HT1080 (cell line): ENCODE data around the gene COMP. TPM values are rescaled to one million over a fixed set of nuclear protein-coding genes. Genes with fewer than 3 reads are reported as not detected.
"Not testable (repeated sequence)": the region's sequence is repeated elsewhere in the genome, so short reads cannot be mapped to it uniquely, and the experiment has no call there.

Source experiments
- DNase-seq: peaks from one replicate; pipeline ENCODE4 v3.0.0-alpha.2; 2015; ENCODE audit warnings: low read depth
- total RNA-seq: library from RNA; depleted of rRNA; stranded (reverse); fragments of >200 nt; shearing (Covaris generic); gene quantifications from 2 replicates; pipeline ENCODE4 v1.2.3, GENCODE V29; 2014

Gene COMP
- total RNA-seq, 1 experiment from 2014 or later: not detected

DNA sequence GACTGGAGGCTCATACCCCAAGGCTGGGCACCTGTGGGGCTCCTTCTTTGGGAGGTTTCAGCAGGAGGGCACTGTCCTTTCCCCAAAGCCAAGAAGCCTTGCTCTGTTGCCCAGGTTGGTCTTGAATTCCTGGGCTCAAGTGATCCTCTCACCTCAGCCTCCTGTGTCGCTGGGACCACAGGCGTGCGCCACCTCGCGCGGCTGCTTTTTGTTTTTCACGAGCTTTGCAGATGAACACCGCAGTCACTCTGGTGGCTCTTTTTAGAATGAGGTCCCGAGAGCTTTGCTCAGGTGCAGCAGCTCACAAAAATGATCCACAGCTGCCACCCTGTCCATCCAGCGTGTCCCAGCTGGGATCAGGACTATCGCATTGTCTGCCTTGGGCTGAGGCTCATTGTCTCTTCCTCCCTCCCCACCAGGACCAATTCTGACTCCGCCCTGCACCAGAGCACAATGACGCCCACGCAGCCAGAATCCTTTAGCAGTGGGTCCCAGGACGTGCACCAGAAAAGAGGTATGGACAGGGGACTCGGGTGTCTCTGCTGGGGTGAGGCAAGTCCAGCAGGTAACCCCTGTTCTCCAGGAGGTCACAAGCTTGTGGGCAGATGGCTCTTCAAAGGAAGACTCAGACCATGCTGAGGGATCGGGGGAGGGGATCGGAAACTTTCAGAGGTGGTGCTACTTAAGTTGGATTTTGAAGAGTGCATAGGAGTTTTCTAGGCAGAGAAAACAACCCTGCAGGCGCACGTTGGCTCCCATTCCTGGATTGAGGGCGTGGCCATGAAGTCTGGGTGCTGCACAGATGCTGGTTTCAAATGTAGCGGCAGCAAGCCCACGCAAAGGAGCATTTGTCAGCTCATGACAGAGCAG is 41.5 kb downstream of the COMP start:
- DNase-seq: no peak

DNA sequence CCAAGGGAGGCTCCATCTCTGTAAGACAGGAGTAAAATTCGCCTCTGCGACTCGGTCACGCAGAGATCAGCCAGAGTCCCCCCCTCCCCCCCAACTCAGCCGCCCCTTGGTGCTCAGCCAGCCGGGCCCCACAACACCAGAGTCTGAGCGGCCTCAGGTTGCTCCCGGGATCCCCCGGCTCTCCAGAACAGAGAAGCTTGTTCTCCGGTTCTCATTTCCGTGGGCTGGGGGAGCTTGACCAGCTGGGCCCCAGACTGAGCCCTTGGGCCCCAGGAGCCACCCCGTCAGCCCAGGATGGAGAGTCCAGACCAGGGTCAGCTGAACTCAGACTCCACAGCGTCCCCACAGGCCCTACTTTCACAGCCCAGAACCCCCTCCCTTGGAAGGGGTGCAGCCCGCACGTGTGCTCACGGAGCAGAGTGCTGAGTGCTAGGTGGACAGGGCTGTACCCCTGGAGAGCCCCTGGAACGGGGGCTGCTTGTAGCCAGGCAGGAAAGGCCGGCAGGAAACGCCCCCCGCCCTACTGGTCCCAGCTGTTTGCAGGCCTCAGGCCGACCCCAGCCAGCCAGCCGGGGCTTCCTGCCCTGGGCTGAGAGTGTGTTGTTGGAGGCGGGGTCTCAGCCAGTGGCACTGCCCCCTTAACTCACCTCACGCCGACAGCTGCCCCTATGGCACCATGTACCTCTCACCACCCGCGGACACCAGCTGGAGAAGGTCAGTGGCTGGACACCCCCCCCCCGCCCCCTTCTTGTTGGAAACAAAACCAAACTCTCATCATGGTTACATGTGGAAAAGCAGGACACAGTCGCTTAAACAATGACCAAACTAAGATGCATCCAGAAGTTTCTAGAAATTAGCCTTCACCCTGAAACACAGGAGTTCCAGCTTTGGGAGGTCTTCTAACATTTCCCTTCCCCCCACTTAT is 44.4 kb downstream of the COMP start:
- DNase-seq: no peak

DNA sequence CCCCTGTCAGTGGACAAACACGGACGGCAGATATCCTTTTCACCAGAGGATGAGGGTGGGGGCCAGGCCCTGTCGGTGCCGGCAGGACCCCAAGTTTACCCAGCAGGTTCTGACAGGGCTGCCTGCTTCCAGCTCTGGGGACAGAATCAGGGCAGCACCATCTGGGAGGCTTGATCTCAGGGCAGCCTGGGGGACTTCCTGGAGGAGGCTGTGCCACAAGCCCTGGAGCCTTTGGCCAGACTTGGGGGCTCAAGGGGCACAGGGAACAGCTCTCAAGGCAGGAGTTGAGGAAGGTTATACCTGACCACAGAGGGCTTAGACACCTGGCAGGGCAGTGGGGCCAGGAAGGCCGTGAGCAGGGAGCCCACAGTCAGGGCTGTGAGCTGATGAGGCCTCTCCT is 45.2 kb downstream of the COMP start:
- DNase-seq: no peak

DNA sequence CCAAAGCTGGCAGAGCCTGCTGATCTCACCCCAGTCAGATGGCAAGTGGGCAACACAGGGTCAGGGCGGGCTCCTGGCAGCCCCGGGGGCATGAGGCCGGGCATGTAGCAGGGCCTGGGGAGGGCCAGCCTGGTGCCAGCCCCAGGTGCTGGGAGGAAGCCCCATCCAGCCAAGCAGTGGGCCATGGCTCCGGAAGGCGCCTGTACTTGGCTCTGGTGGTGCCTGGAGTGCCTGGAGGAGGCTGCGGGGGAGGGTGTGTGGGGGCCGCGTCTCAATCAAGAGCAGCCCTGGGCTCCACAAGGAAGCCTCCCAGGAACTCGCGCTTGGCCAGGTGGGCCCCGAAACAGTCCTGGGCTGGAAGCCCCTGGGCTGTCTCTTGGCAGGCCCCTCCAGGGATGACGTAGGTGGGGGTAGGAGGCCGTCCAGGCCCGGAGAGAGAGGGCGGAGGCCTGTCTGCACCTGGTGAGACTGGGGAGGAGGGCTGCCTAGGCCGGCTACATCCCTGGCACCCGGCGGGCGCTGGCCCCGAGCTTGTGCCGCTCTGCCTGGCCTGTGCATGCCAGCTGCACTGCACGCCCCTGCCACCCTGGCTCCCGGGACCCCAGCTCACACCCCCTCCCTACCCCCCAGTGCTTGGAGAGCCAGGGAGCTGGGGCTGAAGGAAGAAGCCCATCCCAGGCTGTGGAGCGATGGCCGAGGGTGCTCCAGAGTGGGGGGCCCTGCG is 45.9 kb downstream of the COMP start:
- no peak for DNase-seq

DNA sequence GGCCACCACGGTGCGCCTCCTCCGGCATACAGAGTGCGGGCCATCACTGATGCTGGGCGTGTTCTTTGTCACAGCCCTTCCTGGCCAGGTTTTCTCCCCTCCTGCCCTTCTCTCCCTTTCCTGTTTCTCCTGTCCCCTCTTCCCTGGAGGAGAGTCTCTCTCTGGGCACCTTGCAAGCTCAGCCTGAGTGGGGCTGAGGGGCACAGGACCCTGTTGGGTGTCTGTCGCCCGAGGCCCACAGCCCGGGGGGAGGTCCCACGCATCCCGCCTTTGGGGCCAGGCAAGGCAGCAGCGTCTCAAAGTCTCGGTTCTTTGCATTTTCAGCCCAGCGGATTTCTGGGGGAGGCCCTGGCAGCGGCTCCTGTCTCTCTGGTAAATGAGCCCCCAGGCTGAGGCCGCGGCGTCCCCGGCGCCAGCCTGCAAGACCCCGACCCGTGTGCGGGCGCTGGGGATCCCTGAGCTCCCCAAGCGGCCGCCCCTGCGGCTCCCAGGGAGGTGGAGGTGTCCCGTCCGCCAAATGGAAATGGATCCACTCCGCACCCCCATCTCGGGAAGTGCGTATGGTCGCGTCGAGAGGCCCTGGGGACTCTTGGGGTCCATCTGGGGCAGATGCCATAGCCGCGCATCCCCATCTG is 47.2 kb downstream of the COMP start:
- DNase-seq: no peak

DNA sequence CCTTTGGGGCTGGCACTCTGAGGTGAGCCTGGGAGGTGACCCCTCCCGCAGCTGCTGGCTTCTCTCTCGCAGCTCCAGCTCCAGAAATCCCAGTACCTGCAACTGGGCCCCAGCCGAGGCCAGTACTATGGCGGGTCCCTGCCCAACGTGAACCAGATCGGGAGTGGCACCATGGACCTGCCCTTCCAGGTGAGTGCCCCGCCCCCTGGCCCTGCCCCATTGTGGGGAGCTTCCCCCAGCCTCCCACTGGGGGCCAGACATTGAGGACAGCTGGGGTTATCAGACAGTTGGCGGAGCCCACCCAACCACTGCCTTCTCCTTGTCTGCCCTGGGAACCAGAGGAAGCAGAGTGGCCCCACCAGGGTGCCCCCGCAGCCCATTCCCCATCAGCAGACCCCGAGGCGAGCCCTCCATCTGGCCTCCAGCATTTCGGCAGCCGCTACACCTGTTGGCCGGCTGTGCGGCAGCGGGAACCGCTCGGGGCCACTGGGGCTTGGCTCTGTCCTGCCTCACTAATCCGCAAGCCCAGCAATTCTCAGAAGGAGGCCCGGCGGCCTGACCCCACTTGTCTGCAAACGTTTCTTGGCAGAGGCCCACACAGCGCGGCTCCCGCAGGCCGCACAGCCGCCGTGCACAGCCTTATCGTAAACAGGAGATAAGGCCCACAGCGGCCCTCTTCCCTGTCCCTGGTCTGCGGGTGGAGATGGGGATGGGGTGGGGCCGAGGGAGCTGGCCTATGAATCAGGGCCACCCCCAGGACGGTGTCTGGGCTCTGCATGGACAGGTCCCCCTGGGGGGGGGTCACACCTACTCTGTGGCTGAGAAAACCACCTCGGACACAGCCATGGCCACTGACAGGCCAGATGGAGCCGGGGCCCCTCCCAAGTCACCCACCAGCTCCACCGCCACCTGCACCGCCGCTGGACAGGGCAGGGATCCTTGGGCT is 48.0 kb downstream of the COMP start:
- DNase-seq: no peak

DNA sequence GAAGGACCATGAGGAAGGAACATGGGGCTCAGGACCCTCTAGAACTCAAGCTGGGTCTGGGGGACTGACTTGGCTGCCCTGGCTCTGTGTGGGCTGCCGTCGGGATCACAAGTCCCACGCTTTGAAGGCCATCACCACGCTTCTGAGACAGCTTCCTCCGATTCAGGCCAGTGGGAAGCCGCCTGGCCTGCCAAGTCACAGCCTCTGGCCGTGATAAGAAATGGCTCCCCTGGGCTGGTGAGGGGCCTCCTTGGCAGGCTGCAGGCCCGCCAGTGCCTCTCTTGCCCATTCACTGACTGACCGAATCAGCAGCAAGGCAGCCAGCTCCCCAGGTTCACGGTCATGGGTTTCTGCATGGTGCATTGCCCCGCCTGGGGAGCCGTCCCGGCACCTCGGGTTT is 48.8 kb downstream of the COMP start:
- DNase-seq: no peak

DNA sequence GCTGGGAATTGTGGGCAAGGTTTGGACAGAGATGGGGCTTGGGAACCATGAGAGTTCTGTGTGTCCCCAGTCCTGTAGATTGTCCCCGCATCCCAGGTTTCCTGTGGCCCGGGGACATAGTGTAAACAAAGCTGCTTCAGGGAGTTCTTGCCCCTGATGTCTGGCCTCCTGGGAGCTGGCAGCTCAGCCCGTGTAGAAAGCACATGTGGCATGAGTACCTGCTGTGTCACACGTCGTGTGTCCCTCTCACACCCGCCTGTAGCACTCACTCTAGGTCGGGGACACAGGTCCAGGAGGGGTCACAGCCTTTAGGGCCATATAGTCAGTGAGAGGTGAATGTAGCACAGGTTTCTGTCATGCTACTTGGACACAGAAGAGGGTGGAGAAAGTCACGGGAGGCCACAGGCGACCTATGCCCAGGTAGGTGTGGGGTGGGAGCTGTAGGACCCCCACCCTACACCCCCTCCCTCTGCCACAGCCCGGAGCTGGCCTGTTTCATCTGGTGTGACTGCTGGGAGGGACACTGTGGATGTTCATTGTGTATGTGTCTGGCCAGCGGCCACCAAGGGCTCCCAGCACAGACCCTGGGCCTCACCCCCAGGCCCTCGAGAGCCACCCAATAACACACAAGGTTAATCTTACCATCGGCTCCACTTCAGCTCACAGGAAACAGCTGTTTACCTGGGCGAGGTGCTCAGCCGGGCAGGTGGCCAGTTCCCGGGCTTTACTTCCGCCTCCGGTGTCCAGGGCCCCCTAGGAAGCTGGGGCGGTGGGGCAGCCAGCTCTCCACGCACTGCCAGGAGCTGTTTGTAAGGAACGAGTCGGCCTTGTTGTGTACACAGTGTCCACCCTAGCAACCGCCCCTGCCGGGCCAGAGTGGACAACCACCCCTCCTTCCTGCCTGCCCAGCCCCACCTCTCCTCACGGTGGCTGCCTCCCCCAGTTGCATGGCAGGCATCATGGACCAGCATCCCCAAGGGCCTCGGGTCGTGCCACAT is 49.7 kb downstream of the COMP start:
- DNase-seq: no peak

DNA sequence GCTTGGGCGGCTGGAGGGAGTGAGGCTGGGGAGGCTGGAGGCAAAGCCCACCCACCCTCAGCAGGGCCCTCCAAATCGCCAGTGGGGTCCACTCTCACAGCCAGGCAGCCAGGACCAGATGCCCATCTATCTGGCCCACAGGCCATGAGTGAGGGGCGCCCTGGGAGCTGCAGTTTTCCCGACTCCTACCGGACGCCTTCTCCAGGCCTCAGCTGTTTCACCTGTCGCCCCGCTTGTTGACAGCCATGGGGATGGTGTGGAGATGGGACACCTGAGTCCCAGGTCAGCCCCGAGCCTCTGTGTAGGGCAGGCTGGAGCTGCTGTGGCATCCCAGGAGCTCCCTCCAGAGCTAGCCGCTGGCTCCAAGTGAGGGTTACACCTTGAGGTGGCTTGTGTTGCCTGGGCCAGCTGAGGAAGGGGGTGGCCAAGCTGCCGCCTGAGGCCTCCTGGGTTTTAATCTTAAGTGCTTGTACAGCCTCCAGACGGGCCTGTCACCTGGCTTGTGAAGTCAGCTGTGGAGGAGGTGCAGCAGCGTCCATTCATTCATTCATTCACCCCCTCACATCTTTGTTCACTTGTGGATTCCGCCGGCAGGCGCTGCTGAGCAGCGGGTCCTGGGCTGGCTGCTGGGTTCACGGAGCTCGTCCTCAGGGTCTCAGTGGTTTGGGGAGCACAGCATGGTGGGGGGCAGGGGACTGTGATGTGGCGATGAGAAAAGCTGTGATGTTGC is 52.0 kb downstream of the COMP start:
- no peak for DNase-seq

DNA sequence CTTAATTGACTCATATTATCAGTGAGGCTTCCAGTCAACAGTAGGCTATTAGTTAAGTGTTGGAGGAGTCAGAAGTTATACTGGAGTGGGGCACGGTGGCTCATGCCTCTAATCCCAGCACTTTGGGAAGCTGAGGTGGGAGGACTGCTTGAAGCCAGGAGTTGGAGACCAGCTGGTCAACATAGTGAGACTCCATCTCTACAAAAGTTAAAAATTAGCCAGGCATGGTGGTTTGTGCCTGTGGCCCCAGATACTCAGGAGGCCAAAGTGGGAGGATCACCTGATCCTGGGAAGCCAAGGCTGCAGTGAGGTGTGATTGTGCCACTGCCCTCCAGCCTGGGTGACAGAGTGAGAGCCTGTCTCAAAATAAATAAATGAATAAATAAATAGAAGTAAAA is 53.2 kb downstream of the COMP start:
- DNase-seq: no peak

DNA sequence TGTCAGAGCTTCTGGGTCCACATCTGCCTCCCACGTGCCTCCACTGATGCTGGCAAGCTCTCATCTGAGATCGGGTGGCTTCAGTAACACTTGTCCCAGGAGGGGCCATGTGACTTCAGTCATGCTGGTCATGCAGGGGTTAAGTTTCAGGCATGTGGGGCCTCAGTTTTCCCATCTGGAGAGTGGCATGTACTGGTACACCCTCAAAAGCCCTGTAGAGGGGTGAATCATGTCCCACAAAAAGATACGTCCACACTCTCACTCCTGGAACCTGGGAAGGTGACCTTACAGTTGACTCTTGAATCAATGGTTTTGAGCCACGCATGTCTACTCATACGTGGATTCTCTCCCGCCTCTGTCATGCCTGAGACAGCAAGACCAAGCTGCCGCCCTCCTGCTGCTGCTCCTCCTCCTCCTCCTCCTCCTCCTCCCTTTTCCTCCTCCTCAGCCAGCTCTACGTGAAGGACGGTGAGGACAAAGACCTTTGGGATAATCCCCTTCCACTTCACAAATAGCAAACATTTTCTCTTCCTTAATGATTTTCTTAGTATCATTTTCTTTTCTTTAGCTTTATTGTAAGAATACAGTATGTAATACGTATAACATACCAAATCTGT is 53.7 kb downstream of the COMP start:
- no peak for DNase-seq

DNA sequence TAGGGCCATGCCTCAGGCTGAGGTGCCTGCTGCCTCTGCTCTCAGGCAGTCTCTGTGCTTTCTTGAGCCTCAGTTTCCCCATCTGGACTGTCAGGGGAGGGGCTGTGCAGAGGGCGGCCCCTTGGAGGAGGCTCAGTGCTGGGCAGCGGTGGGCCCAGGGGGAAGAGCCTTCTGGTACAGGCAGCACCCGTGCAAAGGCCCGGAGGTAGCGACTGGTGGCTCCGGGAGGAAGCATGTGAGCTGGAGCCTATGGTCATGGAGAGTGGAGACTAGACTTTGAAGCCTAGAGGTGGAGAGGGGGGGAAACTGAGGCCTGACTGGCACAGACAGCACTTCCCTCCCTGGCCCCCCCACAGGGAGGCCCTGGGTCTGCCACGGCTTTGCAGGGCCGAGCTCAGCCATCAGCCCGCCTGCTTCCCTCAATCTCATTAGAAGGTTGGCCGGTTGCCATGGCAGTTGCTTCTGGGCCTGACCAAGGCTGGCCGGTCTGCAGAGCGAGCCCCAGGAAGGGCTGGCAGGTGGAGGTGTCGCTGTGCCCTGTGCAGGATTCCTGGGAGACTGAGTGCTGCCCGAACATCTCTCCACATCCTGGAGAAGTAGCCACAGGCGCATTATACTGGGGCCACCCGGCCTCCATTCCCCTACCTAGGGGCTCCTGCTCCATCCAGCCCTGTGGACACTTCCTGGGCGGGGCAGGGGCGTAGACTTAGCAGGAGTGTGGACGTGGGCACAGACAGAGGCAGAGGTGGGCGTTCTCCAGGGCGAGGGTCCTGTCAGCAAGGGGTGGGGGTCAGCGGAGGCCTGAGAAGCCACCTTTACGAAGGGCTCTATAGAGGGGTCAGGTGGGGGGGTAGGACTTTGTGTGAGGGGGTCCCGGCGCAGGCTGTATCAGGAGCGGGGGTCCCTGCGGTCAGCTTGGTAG is 54.4 kb downstream of the COMP start:
- no peak for DNase-seq

DNA sequence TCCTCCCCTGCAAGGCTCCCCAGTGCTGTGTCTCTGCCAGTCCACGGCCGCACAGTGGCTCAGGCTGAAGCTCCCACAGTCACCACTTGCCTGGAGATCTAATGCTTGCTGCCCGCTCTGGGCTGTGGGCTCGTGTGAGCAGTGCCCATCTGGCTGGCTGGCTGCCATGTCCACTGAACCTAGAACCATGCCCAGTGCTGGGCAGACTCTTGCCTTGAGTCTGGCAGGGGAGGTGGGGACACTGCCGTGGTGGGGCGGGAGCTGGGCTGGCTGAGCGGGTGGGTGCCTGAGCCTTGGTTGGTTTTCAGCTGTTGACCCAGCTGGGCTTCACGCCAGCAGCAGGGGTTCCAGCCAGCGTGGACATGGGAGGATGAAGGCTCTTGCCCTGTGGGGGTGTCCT is 55.4 kb downstream of the COMP start:
- no peak for DNase-seq

DNA sequence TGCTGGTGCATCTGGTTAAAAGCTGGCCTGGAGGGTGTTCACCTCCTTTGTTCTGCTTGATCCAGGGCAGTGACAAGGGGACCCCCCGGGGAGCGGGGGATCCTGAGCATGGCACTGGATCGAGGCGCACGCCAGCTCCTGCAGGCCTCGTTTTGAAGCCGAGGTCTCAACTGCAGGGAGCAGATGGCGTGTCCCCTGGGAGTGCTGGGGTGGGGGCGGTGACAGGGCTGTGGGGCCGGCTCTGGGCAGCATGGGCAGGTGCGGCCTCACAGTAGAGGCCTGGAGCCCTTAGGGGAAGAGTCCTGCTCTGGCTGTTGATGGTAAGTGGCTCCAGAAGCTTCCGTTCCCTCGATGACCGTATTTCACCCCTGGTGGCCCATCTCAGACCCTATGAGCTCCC is 55.8 kb downstream of the COMP start:
- no peak for DNase-seq

DNA sequence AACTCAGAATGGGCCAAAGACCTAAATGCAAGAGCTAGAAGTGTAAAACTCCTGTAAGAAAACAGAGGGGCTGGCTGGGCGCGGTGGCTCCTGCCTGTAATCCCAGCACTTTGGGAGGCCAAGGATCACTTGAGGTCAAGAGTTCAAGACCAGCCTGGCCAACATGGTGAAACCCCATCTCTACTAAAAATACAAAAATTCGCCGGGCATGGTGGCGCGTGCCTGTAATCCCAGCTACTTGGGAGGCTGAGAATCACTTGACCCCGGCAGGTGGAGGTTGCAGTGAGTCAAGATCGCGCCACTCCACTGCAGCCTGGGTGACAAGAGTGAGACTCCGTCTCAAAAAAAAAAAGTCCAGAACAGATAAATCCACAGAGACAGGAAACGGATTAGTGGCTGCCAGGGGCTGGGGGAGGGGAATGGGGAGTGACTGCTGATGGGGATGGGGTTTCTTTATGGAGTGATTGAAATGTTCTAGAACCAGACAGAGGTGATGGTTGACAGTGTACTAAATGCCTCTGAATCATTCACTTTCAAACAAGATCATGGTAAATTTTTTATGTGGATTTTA is 57.3 kb downstream of the COMP start:
- not testable (repeated sequence) for DNase-seq

DNA sequence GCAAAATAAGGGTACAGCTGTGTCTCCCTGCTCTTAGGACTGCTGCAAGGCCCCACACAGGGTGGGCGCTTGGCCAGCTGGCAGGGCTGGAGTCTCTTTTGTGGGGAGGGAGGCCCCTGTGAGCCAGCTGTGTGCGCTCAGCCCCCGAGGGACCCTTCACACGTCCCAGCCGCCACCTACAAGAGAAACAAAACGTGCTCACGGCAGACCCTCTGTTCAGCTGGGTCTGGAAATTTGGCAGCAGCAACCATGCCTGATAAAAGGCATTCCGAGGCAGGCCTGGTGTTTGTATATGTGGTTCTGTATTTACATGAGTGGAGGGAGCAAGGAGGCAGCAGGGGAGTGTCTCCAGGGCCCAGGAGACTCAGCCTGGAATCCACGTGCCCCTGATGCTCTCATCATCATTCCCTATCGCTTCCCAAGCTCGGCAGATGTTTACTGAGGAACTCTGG is 57.9 kb downstream of the COMP start:
- DNase-seq: no peak
